Right cardiac atrium (tissue), 5 donors: ENCODE results near the gene MAP4K2. TPM values are rescaled to one million over a fixed set of nuclear protein-coding genes. Genes with fewer than 3 reads are reported as not detected.
A peak's percentile ranks its signal among the peaks of the same experiment; 100 is the strongest.

ENCODE experiments used
- ATAC-seq, 2 donors: fragments of 200-7000 bp; cut with Tn5 transposase; one replicate each; pipeline versions ENCODE4 v1.8.0 to v1.9.1; 2020; ENCODE audit warnings: moderate library complexity in 2 of 2, mild to moderate bottlenecking in 1 of 2
- DNase-seq, 3 donors: peaks; one replicate each; pipeline ENCODE4 v3.0.0-alpha.2; 2020
- H3K27ac ChIP-seq: one replicate; pipeline ENCODE4 v1.5.1; 2013; ENCODE audit warnings: mild to moderate bottlenecking, low read length, control low read depth, moderate library complexity
- H3K27me3 ChIP-seq: one replicate; pipeline ENCODE4 v1.6.1; 2013; ENCODE audit not compliant: control insufficient read depth, insufficient read depth
- H3K4me1 ChIP-seq: one replicate; pipeline ENCODE4 v1.6.1; 2013; ENCODE audit warnings: low read length; ENCODE audit not compliant: control insufficient read depth, insufficient read depth
- H3K4me3 ChIP-seq: one replicate; pipeline ENCODE4 v1.5.1; 2013; ENCODE audit warnings: low read length, control low read depth
- H3K9me3 ChIP-seq: one replicate; pipeline ENCODE4 v1.6.1; 2013; ENCODE audit warnings: low read length; ENCODE audit not compliant: control insufficient read depth
- WGBS: extraction: QIAGEN DNeasy Blood & Tissue Kit; methylation state at CpG from one replicate; pipeline ENCODE4 v1.1.7; 2013; 5-methylcytosine and 5-hydroxymethylcytosine counted together
- intact Hi-C, 4 donors: fragments of 100-400 bp; cut with DNase I; formaldehyde crosslinking; loops; one replicate each; pipeline versions ENCODE4 v1.11.0 to v1.14.0; 2022 to 2023
- polyA plus RNA-seq: library from polyadenylated mRNA; stranded (reverse); fragments of 200-250 nt; gene quantifications from one replicate; pipeline ENCODE4 v1.2.3, GENCODE V29; 2013
- total RNA-seq, 4 donors: library from RNA; stranded (reverse); fragmentation: NEBNext Ultra II Directional; extraction: Animal tissue kit (Norgen Biotek cat#: 25700); gene quantifications; one replicate each; pipeline ENCODE4 v1.2.1, GENCODE V29; 2021
- donor health status: healthy with polysubstance abuse.
- donor health status: DM: no; HTN: yes; CAD: no.
- donor health status: DM: no; HTN: no; CAD: no.
- donor health status: DM: no; HTN: yes; CAD: no; lungs with severe emphysema.
- donor health status: DM: yes; HTN: yes; CAD: no.

MAP4K2 gene
- total and polyA plus RNA-seq, 5 donors, result 8.7 to 11.7 (median 11.0) TPM

DNA sequence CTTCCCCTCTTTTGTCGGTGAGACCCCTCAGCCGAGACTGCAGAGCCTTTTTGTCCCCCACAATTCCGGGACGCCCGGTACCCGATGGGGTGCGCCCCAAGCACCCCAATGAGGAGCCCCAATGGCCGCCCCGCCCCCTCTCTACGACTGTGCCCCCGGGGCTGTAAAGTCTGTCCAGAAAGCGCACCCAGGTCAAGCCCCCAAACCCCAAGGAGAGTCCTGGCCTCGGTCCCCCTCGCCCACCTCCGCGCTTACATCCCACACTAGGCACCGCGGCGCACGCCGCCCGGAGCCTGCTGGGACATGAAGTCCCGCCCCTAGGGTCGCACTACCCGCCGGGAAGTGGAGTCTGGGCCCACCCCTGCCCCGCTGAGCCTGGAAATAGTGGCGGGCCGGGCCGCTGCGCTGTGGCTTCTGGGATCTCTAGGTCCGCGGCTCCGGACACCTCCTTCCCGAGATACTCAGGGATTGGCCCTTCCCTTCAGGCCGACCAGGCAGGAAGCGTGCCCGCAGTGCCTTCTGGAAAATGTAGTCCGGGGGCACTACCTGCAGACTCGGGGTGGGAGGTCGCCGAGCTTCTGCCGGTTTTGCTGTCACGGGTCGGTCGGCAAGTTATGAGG lies 7.4 kb upstream of the MAP4K2 start, which contains the start of gene MEN1:
Gene MEN1 (minus strand): TSS at position 281 of the 620 bp plus-strand sequence. CDS start 442 bp downstream, outside the sequence.
- Histone ChIP-seq H3K4me3 (peak within 1 kb of the TSS; percentile 96), H3K4me1 (peaks cover 4% of the 10 kb centered on the region), H3K9me3 (no peaks in the 10 kb centered on the region), H3K27ac (peak within 1 kb of the TSS; percentile 43), H3K27me3 (no peaks in the 10 kb centered on the region)
- WGBS, result under 1% methylated on average over 46 of the region's 46 CpGs
- ATAC-seq, result peak; percentile 99
- intact Hi-C loops, result loop anchor here in 1 of 4 donors (10.0 kb wide), 1 partner anchor 324 kb away; the partner anchor contains the start of gene SYVN1
- DNase-seq, result peak; percentile 97 to 99 (median 98)

DNA sequence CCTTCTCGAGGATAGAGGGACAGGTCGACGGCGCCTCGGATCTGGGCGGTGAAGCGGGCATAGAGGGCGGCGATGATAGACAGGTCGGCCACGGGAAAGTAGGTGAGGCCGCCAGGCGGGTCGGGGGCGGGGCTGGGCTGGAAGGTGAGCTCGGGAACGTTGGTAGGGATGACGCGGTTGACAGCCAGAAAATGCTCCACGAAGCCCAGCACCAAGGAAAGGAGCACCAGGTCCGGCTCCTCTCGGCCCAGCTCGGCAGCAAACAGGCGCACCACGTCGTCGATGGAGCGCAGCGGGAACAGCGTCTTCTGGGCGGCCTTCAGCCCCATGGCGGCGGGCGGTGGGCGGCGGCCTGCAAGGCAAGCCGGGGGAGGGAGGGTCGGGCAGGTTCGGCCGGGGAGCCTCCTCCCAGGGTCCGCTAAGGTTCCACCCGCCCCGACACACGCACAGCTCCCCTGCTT lies 6.8 kb upstream of the MAP4K2 start:
- Histone ChIP-seq H3K27ac (no peak overlapping the region), H3K4me3 (peak overlapping the region; percentile 96), H3K27me3 (no peaks in the 10 kb centered on the region), H3K4me1 (peaks cover 4% of the 10 kb centered on the region), H3K9me3 (no peaks in the 10 kb centered on the region)
- ATAC-seq (peak; percentile 8 to 34), DNase-seq (peak in 2 of 3 donors; percentile 53 to 61)
- WGBS, result 3% methylated on average over 44 of the region's 44 CpGs
- intact Hi-C loops, result loop anchor here in 1 of 4 donors (10.0 kb wide), 1 partner anchor 325 kb away; the partner anchor contains the start of gene SYVN1

DNA sequence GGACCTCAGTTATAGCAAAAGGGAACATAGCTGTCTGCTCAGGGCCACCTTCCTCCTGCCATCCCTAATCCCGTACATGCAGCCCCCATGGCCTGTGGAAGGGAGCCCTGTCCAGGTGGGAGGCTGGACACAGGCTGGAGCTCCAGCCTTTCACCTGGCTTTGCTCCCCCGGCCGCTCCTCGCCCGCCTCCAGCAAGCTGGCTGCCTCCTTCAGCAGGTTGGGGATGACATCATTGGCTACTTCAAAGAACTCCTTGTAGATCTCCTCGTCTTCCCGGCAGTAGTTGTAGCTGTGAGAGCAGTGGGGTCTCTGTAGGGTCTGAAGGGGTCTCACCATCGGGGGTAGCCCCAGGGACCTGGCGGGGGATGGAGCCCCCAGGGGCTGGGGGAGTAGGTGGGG lies 2.5 kb upstream of the MAP4K2 start:
- DNase-seq (peak in 2 of 3 donors; percentile 37 to 41), ATAC-seq (no peak)
- 93% methylated on average over 9 of the region's 9 CpGs for WGBS
- Histone ChIP-seq H3K27me3 (no peaks in the 10 kb centered on the region), H3K4me3 (no peak overlapping the region), H3K9me3 (no peaks in the 10 kb centered on the region), H3K27ac (no peak overlapping the region), H3K4me1 (peaks cover 7% of the 10 kb centered on the region)
- intact Hi-C loops, result no loop called here

DNA sequence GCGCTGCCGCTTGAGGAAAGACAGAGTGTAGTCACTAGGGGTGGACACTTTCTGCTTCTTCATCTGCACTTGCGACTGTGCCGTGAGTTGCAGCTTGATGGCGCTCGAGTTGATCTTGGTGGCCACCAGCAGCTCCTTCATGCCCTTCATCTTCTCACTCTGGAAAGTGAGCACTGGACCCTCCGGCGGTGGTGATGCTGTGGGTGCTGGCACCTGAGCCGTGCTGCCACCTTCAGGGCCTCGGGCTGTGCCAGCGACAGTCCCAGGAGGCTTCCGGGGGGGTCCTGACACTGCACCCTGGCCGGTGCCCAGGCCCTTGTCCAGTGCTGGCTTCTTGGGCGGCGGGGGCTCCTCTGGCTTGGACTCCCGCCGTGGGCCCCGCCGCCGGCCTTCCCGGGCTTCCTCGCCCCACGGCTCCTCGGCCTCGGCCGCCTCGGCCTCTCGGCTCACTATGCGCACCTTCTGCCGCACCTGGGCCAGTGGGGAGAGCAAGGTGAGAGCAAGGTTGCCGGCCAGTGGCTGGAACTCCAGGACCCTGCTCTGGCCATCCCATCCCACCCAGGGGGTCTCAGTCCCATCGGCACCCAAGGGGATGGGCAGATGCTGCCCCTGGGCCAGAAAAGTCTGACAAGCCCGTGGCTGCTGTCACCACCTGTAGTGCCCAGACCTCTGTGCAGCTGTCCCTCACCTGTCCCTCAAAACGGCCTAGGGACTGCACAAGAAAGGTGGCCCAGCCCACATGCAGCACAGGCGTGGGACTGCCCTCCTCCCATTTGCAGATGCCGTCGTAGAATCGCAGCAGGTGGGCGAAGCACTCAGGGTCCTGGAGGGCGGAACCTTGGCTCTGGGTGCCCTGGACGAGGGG lies 1.6 kb upstream of the MAP4K2 start:
- H3K4me3 ChIP-seq, result no peak overlapping the region
- intact Hi-C loops, result no loop called here
- H3K9me3 ChIP-seq, result no peaks in the 10 kb centered on the region
- DNase-seq (peak in 2 of 3 donors; percentile 64 to 69), ATAC-seq (no peak)
- H3K27ac ChIP-seq, result no peak overlapping the region
- peaks cover 5% of the 10 kb centered on the region for H3K4me1 ChIP-seq
- no peaks in the 10 kb centered on the region for H3K27me3 ChIP-seq
- 90% methylated on average over 41 of the region's 41 CpGs for WGBS

- intact Hi-C loops, result no loop called here
- Histone ChIP-seq H3K4me3 (peak overlapping the region; percentile 73), H3K27ac (peak overlapping the region; percentile 94), H3K4me1 (peaks cover 3% of the 10 kb centered on the region), H3K9me3 (no peaks in the 10 kb centered on the region), H3K27me3 (no peaks in the 10 kb centered on the region)
- ATAC-seq, result peak in 1 of 2 donors; percentile 22
- DNase-seq, result no peak
- 37% methylated on average over 15 of the region's 15 CpGs for WGBS
These were observed 882 bp upstream of the MAP4K2 start for GRCh38 chr11:64803846-64804345.

DNA sequence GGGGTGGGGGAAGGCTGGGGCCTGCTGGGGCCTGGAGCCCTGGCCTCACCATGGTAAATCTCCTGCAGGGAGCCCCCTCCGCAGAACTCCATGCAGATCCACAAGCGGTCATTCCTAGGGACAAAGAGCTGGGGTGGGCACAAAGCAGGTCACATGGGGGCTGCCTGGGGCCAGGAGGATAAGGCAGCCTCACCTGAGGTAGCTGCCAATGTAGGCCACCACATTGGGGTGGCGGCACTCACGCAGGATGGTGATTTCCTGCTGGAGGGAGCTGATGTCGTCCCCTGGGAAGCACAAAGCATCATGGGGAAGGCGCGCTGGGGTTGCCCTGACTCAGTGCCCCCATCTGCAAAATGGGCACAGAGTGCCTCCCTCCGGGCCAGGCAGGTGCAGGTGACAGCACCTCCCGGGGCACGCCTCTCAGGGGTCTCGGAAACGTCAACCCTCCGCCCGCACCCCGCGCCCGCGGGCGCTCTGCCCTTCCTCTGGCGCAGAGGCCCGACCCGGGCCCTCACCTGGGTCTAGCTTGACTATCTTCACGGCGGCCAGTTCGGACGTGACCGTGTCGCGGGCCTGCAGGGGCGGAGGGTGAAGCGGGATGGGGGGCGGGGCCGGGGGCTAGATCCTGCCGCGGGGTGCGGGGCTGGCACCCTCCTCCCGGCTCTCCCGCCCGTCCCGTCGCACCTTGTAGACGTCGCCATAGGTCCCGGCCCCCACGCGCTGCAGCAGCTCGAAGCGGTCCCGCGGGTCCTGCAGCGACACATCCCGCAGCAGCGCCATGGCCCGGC lies 450 bp downstream of the MAP4K2 start:
- intact Hi-C loops, result no loop called here
- H3K4me3 ChIP-seq, result peak overlapping the region; percentile 73
- WGBS, result 12% methylated on average over 54 of the region's 54 CpGs
- DNase-seq (peak in 1 of 3 donors; percentile 62), ATAC-seq (peak; percentile 0 to 1)
- H3K27ac ChIP-seq, result peak overlapping the region; percentile 65
- H3K27me3 ChIP-seq, result no peaks in the 10 kb centered on the region
- H3K4me1 ChIP-seq, result peaks cover 3% of the 10 kb centered on the region
- H3K9me3 ChIP-seq, result no peaks in the 10 kb centered on the region

DNA sequence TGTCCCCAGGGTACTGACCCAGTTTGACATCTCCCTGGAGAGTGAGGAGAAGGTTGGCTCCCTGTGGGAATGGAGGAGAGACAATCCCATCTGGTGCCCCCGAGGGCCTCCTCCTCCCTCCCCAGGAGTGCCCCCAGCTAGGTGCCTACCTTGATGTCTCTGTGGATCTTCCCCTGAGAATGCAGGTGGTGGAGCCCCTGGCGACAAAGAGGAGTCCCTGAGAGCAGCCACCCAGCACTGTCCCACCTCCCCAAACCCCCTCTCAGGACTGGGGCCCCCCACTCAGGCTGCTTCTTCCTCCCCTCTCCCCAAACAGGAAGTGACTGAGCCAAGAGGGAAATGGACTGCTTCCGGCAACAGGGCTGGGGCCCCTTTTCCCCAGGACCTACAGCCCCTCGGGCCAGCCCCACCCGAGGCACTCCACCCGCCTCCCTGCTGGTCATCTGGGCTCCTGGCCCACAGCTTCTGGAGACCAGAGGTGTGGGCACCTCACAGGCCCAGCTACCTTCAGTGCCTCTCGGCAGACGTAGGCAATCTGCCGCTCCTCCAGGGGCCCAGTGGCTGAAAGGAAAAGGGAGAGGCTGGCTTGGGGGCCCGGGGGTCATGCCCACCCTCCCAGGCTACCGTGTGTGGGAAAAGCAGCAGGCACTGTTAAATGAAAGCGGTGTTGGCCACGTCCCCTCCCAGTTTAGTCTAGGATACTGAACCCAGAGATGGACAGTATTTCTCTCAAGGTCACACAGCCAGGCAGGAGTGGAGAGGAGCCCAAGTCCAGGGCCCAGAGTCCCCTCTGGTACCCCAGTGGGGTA lies 1.2 kb downstream of the MAP4K2 start:
- peak overlapping the region; percentile 5 for H3K27ac ChIP-seq
- WGBS, result 37% methylated on average over 13 of the region's 13 CpGs
- H3K27me3 ChIP-seq, result no peaks in the 10 kb centered on the region
- DNase-seq (peak in 2 of 3 donors; percentile 65 to 73), ATAC-seq (peak in 1 of 2 donors; percentile 18)
- intact Hi-C loops, result no loop called here
- no peaks in the 10 kb centered on the region for H3K9me3 ChIP-seq
- H3K4me1 ChIP-seq, result peaks cover 3% of the 10 kb centered on the region
- H3K4me3 ChIP-seq, result peak overlapping the region; percentile 73

DNA sequence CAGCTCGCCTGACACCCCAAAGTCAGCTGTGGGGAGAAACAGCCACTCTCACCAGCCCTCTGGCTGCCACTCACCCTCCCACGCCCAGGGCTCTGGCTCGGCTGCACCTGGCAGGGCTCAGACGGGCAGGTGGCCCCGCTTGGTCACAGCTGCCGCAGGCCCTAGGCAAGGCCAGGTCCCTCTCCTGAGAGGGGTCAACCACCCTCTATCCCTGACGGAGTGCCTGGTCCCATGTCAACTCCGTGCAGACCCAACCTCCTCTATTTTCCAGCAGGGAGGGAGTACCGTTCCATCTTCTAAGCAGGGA lies 1.9 kb downstream of the MAP4K2 start:
- no peaks in the 10 kb centered on the region for H3K9me3 ChIP-seq
- H3K4me1 ChIP-seq, result peaks cover 3% of the 10 kb centered on the region
- DNase-seq (no peak), ATAC-seq (no peak)
- H3K4me3 ChIP-seq, result no peak overlapping the region
- no peaks in the 10 kb centered on the region for H3K27me3 ChIP-seq
- H3K27ac ChIP-seq, result no peak overlapping the region
- WGBS, result 70% methylated on average over 9 of the region's 9 CpGs
- intact Hi-C loops, result no loop called here

DNA sequence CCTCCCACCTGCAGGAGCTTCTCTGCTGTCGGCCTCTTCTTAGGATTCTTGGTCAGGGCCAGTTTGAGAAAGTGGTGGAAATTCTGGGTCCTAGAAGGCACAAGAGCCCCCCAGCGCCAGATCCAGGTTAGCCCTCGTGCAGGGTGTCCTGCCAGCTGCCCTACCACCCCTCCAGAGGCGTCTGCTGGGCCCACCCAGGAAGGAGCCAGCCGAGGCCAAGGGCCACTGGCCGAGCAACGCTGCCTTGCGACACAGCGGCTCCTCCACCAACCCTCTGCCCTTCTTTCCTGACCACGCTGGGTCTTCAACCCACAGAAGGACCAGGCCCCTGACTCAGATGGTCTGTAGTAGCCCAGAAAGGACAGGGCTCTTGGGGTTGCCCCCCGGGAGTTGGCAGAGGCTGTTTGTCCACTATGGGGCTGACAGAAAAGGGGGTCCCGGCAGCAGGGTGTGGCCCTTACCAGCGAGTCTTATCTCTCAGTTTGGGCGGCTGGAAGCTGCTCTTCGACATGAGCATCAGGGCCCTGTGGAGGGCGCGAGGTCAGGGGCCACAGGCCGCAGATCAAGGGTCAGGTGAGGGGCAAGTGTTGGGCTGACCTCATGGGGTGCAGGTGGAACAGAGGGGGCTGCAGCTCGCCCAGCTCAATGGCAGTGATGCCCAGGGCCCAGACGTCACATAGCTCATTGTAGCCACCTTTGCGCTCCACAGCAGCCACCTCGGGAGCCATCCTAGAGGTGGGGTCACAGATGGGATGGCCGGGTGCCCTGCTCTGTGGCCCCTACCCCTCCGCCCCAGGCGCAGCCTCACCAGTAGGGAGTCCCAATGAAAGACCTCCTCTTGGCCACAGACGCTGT lies 2.5 kb downstream of the MAP4K2 start:
- H3K4me1 ChIP-seq, result peaks cover 3% of the 10 kb centered on the region
- intact Hi-C loops, result no loop called here
- no peak overlapping the region for H3K4me3 ChIP-seq
- H3K9me3 ChIP-seq, result no peaks in the 10 kb centered on the region
- 71% methylated on average over 26 of the region's 26 CpGs for WGBS
- no peak overlapping the region for H3K27ac ChIP-seq
- DNase-seq, result peak; percentile 18 to 61 (median 55)
- no peak for ATAC-seq
- H3K27me3 ChIP-seq, result no peaks in the 10 kb centered on the region
